ENCODE results near the gene ZRANB1.

The ZRANB1 gene

DNA sequence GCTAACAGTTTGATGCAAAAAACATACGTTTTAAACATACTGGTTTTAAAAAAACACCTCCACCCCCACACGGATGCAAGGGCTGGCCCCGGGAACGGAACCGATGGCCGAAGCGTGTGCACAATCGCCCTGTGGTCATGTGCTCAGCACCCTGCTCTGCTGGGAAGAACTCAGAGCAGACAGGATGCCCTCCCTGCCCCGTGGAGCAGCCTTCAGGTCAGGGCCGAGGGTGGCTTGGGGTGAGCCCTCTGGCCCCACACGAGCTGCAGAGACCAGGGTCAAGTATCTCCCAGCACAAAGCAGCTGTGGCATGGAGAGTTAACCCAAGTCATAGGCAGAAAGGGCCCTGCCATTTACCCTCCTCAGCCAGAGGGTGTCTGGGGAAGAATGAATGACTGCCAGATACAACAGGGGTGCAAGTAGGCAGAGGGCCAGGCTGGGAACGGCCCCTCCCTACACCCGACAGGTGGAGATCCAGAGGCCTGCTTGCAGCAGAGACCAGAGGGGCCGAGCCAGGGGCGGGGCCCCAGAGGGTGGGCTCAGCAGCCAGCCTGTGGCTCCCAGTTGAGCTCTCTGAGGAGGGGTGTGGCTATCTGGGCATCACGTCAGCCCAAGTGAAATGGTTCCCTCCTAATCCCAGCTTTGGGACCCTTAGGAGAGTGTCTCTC lies 56.8 kb downstream of the ZRANB1 start:
- TF ChIP-seq, protein P1, sequence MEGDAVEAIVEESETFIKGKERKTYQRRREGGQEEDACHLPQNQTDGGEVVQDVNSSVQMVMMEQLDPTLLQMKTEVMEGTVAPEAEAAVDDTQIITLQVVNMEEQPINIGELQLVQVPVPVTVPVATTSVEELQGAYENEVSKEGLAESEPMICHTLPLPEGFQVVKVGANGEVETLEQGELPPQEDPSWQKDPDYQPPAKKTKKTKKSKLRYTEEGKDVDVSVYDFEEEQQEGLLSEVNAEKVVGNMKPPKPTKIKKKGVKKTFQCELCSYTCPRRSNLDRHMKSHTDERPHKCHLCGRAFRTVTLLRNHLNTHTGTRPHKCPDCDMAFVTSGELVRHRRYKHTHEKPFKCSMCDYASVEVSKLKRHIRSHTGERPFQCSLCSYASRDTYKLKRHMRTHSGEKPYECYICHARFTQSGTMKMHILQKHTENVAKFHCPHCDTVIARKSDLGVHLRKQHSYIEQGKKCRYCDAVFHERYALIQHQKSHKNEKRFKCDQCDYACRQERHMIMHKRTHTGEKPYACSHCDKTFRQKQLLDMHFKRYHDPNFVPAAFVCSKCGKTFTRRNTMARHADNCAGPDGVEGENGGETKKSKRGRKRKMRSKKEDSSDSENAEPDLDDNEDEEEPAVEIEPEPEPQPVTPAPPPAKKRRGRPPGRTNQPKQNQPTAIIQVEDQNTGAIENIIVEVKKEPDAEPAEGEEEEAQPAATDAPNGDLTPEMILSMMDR (IDR thresholded peaks at IDR 0.05; ENCODE audit: low read depth, low read length): no peak
- no peak for DNase-seq (ENCODE audit: extremely low read depth, low read depth)

DNA sequence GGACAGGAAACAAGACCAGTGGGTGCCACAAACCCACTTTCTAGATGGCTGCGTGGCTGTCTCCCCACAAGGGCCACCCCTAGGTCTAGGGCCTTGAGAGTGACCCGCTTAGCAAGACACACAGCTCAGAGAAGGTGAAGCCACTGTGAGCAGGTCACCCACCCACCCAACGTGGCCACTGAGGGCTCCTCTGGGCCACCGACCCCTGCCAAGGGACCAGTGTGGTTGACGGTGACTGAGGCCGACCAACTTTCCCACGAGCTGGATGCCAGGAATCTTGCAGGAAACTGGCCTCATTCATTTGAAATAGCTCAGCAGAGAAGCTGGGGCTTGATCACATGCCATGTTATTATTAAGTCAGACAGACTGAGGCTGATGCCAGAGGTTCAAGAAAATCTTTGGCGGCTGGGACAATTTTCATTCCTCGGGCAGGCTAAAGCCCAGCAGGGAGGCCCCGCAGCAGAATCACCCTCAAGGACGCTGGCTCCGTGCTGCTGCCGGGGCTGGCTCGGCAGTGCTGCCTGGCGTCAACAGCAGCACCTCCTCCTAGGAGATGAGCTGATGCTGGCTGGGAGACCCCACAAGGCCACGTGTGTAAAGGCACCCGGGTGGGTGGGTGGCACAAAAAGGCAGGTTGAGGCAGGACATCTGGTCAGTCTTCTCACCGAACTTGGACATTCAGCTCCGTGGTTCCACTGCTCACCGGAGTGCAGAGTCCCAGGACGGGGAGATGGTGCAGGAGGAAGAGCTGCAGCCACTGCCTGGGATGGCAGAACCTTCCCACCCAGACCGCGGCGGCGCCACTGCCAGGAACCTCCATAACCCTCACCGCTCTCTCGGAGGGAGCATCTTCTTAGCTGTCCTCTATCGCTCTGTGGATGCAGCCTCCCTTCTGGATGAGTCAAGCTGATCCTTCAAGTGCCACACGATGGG lies 57.8 kb downstream of the ZRANB1 start:
- peak; percentile 70 for DNase-seq (ENCODE audit: extremely low read depth, low read depth)
- TF ChIP-seq, protein P1 (IDR thresholded peaks at IDR 0.05; ENCODE audit: low read depth, low read length): no peak

DNA sequence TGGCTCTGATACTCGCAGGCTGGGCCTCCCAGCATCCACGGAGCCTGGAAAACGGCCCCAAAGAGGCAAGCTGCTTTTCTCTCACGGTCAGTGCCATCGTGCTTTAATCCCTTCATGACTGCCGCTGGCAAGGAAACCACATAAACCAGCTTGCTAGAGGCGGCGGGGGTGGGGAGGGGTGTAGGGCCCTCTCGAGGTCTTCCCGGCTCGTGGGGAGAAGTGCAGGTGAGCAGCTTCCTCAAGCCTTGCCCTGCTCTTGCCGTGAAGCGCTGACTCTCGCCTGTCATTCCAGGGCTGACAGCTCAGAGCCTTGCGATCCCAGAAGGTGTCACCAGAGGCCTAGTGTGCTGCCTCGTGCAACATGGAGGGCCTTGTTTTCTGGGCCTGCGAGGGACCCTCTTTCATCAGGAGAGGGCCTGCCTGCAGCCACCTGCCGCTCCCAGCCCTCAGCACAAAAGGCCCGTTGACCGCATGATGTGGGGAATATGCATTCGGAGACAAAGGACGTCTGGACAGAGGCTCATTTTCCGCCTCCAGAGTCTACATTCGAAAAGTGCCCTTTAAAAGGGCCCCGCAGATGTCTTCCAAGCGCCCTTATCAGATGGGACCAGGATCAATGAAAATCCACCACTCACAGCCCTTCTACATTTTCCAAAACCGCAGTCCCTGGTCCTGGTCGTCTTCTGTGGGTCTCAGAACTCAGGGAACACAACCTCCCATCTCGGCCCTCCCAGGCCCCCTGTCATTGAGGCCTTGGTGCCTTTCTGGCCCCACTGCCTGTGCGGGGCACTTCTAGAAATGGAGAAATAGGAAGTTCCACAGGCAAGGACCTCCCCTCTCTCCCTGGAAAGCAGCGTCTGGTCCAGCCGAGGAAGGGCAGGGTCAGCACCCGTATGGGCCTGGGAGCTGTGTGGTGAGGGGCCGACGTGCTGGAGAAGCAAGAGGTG lies 58.7 kb downstream of the ZRANB1 start:
- TF ChIP-seq, protein P1 (IDR thresholded peaks at IDR 0.05; ENCODE audit: low read depth, low read length): peak; percentile 21
- DNase-seq (ENCODE audit: extremely low read depth, low read depth): no peak

DNA sequence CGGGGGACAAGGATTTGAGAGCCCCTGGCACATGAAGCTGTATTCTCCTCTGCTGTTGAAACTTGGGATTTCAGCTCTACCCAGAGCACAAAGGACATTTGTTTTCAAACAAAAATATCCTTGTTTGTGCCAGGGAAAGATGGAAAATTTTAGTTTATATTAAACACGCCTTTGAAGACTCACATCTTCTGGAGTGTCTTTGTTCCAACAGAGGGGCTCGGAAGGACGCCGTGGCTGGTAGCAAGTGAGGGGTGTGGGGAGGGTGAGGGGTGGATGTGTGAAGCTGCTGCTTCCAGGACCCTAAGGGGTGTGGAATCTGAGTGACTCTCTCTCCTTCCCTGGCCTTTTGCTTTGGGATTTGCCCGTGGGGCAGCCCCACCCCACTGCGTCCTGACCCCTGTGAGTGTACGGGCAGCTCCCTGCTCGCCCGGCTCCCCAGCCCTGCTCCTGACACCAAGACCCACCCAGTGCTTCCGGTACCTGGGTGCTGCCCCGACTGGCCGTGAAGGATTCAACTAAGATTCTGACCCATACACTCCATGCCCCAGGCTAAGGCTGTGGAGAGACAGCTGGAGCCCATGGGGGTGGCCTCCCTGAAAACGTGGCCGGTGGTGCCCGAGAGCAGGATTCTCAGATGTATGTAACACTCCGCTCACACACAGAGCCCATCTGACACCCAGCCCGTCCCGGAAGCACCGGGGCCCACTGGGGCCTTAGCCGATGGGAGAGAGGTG lies 59.6 kb downstream of the ZRANB1 start:
- no peak for DNase-seq (ENCODE audit: extremely low read depth, low read depth)
- TF ChIP-seq, protein P1 (IDR thresholded peaks at IDR 0.05; ENCODE audit: low read depth, low read length): no peak

DNA sequence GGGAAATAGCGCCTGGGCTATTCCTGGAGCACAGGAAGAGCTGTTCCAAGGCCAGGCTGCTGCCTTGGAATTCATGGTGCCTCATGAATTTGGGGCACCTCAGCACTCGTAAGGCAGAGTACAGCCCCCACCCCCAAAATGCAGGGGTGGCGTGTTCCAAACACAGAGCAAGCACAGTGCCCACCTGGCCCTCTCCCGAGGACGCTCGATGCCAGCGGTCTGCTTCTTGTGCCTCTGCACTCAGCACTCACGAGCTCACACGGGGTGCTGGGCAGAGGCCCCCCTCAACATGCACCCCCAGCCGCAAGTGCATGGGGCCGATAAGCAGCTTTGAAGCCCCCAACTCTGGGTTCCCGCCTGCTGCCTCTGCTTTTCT lies 60.1 kb downstream of the ZRANB1 start:
- no peak for DNase-seq (ENCODE audit: extremely low read depth, low read depth)
- TF ChIP-seq, protein P1 (IDR thresholded peaks at IDR 0.05; ENCODE audit: low read depth, low read length): no peak

DNA sequence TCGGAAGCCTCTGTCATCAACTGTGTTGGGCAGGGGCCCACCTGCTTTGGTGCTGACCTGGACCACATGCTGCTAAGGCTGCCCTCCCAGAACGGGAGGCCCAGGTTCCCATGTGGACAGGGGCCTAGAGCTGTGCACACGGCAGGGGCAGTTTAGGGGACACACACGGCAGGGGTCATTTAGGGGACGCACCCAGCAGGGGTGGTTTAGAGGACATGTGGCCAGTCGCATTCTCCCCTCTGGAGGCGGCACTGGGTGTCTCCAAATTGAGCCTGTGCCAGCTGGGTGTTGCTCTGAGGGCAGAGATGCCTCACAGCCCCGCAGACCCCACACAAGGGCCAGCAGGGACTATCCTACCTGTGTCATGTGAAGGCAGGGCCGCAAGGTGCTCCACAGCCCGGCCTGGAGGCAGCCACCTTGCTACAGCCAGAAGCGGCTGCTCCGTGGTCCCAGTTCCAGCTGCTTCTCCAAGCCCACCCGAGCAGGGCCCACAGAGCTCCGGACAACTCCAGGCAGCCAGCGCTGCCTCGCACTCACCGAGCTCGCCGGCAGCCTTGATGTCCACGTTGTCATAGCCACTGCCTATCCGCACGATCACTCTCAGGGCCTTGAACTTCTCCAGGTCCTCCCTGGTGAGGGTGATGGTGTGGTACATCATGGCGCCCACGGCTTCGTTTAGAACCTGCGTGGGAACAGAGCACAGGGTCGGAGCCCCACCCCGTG lies 60.7 kb downstream of the ZRANB1 start:
- TF ChIP-seq, protein P1 (IDR thresholded peaks at IDR 0.05; ENCODE audit: low read depth, low read length): no peak
- no peak for DNase-seq (ENCODE audit: extremely low read depth, low read depth)

Data from AG09319 (cell line).